Measurements from ENCODE around the gene EMILIN2.
"Not testable (repeated sequence)": the region's sequence is repeated elsewhere in the genome, so short reads cannot be mapped to it uniquely, and the experiment has no call there.

The EMILIN2 gene

DNA sequence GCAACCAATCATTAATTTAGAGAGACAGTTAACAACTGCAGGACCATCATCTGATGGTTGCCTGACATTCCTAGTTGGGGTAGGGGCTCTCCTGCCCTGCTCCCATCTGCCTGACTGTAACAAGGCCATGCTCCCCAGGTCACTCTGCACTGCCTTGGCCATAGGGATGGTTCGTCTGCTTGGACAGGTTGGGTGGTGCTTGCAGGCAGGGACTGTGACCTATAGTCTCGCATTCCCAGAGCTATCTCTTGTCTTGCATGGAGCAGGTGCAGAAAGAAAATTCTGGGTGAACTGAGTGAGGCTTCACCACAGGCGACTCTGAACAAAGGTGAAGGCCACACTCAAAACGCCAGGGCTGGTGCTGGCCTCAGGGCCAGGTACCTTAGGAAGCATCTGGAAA, 64.7 kb downstream of the EMILIN2 start:
- in situ Hi-C loops (cut with HindIII; ENCODE audit: low sequenced_read_pairs), result no loop called here

DNA sequence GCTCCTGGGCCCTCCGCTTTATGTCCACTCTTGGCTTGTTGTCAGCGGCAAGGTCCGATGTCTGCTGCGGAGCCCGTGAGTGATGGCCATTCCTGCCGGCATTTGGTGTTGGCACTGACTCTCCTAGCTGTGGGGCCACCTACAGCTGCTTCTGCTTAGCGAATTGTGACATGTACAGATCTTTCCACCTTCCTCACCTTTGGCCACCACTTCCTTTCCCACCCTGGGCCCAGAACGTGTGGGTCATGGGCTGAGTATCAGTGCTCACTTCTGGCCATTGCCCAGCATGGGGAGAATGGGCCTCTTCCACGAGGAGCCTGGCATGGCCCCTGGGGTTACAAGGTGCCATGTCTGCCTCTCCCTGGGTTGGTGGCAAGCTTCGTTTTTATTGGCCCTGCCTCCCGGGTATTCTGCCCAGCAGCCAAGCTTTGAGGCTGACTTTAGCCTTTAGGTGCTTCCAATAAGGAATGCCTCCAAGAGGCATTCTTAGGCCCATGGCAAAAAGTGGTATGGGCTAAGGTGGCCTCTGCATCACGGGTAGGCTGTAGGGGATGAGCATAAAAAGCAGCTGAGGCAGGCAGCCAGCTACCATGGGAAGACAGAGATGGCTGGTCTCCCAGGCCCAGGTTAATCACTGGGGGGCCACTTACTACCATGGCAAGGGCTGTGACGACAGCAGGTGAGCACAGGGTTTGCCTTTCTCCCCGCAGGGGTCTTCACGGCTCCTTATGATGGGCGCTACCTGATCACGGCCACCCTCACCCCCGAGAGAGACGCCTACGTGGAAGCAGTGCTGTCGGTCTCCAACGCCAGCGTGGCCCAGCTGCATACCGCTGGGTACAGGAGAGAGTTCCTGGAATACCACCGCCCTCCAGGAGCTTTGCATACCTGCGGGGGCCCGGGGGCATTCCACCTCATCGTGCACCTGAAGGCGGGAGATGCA, 65.8 kb downstream of the EMILIN2 start:
- in situ Hi-C loops (cut with HindIII; ENCODE audit: low sequenced_read_pairs), result no loop called here

More for the DNA sequence above, 64.7 kb downstream of the EMILIN2 start:
- DNase-seq (ENCODE audit: low read depth, low spot score), result no peak
- TF ChIP-seq, protein P1, sequence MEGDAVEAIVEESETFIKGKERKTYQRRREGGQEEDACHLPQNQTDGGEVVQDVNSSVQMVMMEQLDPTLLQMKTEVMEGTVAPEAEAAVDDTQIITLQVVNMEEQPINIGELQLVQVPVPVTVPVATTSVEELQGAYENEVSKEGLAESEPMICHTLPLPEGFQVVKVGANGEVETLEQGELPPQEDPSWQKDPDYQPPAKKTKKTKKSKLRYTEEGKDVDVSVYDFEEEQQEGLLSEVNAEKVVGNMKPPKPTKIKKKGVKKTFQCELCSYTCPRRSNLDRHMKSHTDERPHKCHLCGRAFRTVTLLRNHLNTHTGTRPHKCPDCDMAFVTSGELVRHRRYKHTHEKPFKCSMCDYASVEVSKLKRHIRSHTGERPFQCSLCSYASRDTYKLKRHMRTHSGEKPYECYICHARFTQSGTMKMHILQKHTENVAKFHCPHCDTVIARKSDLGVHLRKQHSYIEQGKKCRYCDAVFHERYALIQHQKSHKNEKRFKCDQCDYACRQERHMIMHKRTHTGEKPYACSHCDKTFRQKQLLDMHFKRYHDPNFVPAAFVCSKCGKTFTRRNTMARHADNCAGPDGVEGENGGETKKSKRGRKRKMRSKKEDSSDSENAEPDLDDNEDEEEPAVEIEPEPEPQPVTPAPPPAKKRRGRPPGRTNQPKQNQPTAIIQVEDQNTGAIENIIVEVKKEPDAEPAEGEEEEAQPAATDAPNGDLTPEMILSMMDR (IDR thresholded peaks at IDR 0.05; ENCODE audit: low read depth, low read length), result no peak
- H3K4me3 ChIP-seq (ENCODE audit: low read depth, low read length), result no peak overlapping the region

DNA sequence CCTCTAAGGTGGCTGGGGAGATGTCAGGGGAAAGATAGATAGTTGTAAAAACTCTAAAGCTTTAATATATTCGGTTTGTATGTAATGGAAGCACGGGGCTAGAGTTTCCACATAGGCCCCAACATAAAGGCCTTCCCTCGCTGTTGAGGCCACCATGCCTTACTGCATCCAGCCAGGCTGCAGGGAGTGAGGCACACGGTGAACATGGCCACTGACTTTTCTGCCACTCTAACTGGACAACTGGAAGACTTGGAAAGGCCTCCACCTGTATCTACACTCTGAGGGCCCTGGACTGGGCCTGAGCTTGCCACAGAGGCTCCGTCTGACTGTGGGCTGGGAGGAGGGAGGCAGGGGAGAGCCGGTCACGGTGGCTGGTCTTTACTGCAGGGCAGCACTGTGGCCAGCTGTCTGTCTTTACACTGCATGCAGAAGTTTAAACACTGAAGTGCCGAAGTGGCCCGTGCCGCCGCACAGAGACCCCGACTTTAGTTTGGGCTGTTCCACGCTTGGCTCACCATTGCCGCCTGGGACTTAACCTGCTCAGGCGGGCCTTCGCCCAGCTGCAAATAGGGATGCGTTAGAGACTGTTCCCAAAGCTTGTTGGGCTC, 66.7 kb downstream of the EMILIN2 start:
- in situ Hi-C loops (cut with HindIII; ENCODE audit: low sequenced_read_pairs), result no loop called here
- H3K4me3 ChIP-seq (ENCODE audit: low read depth, low read length), result no peak overlapping the region
- TF ChIP-seq, protein P1 (IDR thresholded peaks at IDR 0.05; ENCODE audit: low read depth, low read length), result no peak

More for the DNA sequence above, 65.8 kb downstream of the EMILIN2 start:
- no peak overlapping the region for H3K4me3 ChIP-seq (ENCODE audit: low read depth, low read length)
- DNase-seq (ENCODE audit: low read depth, low spot score), result no peak
- TF ChIP-seq, protein P1 (IDR thresholded peaks at IDR 0.05; ENCODE audit: low read depth, low read length), result no peak

DNA sequence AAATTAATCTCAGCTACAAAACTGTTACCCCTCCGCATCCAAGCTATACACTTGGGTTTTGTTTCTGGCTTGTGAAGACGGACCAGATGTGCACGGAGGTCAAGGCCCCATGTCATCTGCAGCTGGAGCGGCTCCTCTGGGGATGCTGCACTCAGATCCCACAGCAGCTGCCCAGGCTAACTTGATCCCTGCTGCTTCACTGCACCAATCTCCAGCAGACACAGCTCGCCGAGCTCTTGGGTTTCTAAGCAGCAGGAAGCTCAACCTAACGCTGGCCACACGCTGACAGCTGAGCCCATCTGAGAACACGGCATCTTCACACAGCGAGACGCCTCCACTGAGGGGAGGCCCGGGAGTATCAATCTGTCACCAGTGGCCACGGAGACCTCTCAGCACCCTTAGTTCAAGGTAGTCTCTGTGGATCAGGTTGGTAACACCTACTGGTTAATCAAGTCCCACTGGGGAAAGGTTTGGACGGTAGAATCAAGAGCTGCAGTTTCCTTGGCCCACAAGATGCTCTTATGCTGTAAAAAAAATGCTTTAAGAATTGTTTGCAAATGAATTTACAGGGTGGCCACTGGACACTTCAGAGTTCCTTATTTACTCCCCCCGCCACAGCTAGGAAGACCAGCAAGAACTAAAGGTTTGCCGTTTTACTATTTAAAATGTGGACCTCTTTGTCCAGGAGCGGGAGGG, 67.5 kb downstream of the EMILIN2 start:
- no peak for DNase-seq (ENCODE audit: low read depth, low spot score)
- TF ChIP-seq, protein P1 (IDR thresholded peaks at IDR 0.05; ENCODE audit: low read depth, low read length), result no peak
- in situ Hi-C loops (cut with HindIII; ENCODE audit: low sequenced_read_pairs), result no loop called here
- no peak overlapping the region for H3K4me3 ChIP-seq (ENCODE audit: low read depth, low read length)

More for the DNA sequence above, 66.7 kb downstream of the EMILIN2 start:
- no peak for DNase-seq (ENCODE audit: low read depth, low spot score)

DNA sequence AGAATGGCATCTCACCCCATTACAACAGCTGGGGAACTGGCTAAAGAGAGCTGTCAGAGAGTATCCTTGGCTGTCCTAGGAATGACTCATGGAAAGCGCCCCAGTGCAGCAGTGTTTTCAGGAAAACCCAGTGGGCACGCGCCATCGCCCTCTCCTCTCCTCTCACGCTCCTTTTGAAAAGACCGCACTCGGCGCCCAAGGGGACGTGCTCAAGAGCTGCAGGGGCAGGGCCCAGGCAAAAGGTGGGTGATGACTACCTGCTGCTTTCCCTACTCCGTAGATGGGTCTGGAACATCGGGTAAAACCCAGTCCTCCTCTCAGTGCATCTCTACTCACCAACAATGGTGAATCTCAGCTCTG, 68.1 kb downstream of the EMILIN2 start:
- TF ChIP-seq, protein P1 (IDR thresholded peaks at IDR 0.05; ENCODE audit: low read depth, low read length), result no peak
- no peak overlapping the region for H3K4me3 ChIP-seq (ENCODE audit: low read depth, low read length)
- in situ Hi-C loops (cut with HindIII; ENCODE audit: low sequenced_read_pairs), result no loop called here
- DNase-seq (ENCODE audit: low read depth, low spot score), result no peak

GRCh38 chr18:2915486-2915885, 68.7 kb downstream of the EMILIN2 start:
- in situ Hi-C loops (cut with HindIII; ENCODE audit: low sequenced_read_pairs); DNase-seq (ENCODE audit: low read depth, low spot score): not testable (repeated sequence)

More at GRCh38 chr18:2915486-2915885, 68.7 kb downstream of the EMILIN2 start:
- not testable (repeated sequence) for H3K4me3 ChIP-seq (ENCODE audit: low read depth, low read length)
